Measurements from ENCODE around the gene EBNA1BP2.

DNA sequence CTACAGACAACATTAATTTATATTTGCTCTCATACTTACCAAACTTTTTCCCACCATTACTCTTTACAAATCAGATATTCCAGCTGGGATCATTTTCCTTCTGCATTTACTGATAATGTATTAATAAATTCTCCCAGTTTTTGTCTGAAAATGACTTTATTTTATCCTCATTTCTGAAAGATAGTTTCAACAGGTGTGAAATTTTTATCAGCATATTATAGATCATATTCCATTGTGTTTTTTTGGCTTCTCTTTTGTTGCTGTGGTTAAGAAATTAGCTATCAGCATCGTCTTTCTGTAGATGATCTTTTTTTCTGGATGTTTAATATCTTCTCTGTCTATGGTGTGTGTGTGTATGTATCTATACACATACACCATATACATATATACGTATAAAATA is 2.8 kb upstream of the EBNA1BP2 start:
- TF ChIP-seq ZNF70 (CRISPR knock-in tag; IDR thresholded peaks at IDR 0.05) (no peak), ZFP30 (CRISPR knock-in tag; IDR thresholded peaks at IDR 0.05) (no peak), PATZ1 (CRISPR knock-in tag; IDR thresholded peaks at IDR 0.05; ENCODE audit: borderline replicate concordance) (no peak), ISL1 (CRISPR knock-in tag; IDR thresholded peaks at IDR 0.05) (no peak), RARB (CRISPR knock-in tag; IDR thresholded peaks at IDR 0.05) (no peak), TSHZ2 (CRISPR knock-in tag; IDR thresholded peaks at IDR 0.05) (no peak), OSR1 (CRISPR knock-in tag; IDR thresholded peaks at IDR 0.05) (no peak), ESRRG (CRISPR knock-in tag; IDR thresholded peaks at IDR 0.05) (no peak), TCF4 (CRISPR knock-in tag; IDR thresholded peaks at IDR 0.05; ENCODE audit: borderline replicate concordance) (no peak), ARNTL (CRISPR knock-in tag; IDR thresholded peaks at IDR 0.05; ENCODE audit: borderline replicate concordance, low read depth) (no peak), PPARA (CRISPR knock-in tag; IDR thresholded peaks at IDR 0.05; ENCODE audit: borderline replicate concordance) (no peak), BACH2 (CRISPR knock-in tag; IDR thresholded peaks at IDR 0.05; ENCODE audit: borderline replicate concordance) (no peak), CREB5 (CRISPR knock-in tag; IDR thresholded peaks at IDR 0.05; ENCODE audit: low read depth) (no peak), SNAI2 (CRISPR knock-in tag; IDR thresholded peaks at IDR 0.05) (no peak)
